WI38 (cell line): ENCODE data around the gene NRXN2.

ENCODE experiments used
- H3K4me3 ChIP-seq: 2 replicates; pipeline ENCODE4 v1.5.1; 2011; ENCODE audit warnings: low read depth, mild to moderate bottlenecking, control low read depth, low read length
- TF ChIP-seq, protein P1 (sequence below): IDR thresholded peaks from 2 replicates; pipeline ENCODE4 v1.5.1; 2012; ENCODE audit warnings: low read depth, mild to moderate bottlenecking, control low read depth, low read length

The NRXN2 gene

DNA sequence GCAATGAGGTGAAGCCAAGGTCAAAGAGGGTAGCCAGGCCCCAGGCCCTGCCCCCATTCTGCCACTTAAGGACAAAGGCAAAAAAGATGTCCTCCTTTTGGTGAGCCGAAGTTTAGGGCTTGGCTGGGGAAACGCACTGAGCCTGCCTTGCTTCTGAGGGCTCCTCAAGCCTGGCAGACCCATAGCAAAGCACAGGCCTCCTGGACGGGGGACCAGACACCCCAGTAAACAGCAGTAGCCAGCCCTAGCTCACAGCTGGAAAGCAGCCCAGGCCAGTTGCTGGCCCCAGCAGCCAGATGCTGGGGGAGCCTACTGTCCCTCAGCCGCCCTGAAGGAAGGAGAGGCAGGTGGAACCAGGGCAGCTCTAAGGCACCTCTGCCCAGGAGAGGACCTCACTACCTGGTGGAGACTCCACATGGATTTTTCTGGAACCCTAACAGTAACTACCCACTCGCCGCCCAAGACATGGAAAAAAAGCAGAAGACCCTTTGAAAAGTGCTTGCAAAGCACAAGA is 40.6 kb upstream of the NRXN2 start:
- no peak overlapping the region for H3K4me3 ChIP-seq
- TF ChIP-seq, protein P1, sequence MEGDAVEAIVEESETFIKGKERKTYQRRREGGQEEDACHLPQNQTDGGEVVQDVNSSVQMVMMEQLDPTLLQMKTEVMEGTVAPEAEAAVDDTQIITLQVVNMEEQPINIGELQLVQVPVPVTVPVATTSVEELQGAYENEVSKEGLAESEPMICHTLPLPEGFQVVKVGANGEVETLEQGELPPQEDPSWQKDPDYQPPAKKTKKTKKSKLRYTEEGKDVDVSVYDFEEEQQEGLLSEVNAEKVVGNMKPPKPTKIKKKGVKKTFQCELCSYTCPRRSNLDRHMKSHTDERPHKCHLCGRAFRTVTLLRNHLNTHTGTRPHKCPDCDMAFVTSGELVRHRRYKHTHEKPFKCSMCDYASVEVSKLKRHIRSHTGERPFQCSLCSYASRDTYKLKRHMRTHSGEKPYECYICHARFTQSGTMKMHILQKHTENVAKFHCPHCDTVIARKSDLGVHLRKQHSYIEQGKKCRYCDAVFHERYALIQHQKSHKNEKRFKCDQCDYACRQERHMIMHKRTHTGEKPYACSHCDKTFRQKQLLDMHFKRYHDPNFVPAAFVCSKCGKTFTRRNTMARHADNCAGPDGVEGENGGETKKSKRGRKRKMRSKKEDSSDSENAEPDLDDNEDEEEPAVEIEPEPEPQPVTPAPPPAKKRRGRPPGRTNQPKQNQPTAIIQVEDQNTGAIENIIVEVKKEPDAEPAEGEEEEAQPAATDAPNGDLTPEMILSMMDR, result no peak

GRCh38 chr11:64762674-64763525 is 39.9 kb upstream of the NRXN2 start:
- TF ChIP-seq, protein P1, result no peak
- no peak overlapping the region for H3K4me3 ChIP-seq

DNA sequence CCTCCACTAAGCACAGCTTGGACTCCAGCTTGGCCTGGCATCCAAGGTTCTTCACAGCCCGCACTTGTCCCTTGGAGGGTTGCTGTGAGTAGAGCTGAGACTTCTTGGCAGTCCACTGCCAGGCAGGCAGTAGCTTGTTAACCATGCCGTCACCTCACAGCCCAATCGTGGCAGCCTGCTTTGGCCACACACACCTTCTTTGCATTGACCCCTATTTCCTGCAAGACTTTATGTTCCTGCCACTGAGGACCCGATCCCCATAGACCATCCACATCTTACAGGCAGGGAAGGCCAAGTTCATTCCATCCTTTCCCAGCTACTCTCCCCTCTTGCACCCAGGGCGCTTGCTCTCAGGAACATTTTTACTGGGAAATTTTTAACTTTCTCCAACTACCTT is 39.3 kb upstream of the NRXN2 start:
- no peak overlapping the region for H3K4me3 ChIP-seq
- TF ChIP-seq, protein P1, result no peak

DNA sequence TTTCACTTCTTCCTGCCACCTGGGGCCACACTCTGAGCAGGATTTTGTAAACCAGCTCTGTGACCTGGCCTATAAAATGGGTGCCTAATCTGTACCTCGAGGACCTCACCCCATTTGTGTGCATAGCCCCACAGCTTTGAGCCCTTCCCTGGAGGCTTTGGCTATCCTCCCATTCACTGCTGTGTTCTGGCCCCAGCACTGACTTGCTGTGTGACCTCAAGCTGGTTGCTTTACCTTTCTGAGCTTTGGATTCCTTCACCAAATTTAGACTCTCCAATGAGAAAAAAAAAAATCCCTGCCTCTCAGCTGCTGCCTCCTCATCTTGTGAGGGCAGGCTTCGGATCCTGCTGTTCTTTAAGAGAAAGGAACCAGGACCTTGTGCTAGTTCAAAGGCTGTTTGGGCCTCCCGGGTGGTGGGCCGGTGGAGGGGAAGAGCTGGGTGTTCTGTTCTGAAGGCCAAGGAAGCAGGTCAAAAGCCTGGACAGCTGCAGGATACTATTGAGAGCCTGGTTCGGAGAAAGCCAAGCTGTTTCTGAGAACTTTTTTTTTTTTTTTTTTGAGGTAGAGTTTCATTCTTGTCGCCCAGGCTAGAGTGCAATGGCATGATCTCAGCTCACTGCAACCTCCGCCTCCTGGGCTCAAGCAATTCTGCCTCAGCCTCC is 37.9 kb upstream of the NRXN2 start:
- H3K4me3 ChIP-seq, result no peak overlapping the region
- TF ChIP-seq, protein P1, result no peak

- no peak within 1 kb of the TSS for H3K4me3 ChIP-seq
- TF ChIP-seq, protein P1, result no peak
These were observed 37.0 kb upstream of the NRXN2 start, which contains the start of gene PYGM for GRCh38 chr11:64759722-64760719. Gene PYGM, minus strand, starts transcription at chr11:64759974. Its CDS starts 76 bp downstream, at chr11:64759898.

DNA sequence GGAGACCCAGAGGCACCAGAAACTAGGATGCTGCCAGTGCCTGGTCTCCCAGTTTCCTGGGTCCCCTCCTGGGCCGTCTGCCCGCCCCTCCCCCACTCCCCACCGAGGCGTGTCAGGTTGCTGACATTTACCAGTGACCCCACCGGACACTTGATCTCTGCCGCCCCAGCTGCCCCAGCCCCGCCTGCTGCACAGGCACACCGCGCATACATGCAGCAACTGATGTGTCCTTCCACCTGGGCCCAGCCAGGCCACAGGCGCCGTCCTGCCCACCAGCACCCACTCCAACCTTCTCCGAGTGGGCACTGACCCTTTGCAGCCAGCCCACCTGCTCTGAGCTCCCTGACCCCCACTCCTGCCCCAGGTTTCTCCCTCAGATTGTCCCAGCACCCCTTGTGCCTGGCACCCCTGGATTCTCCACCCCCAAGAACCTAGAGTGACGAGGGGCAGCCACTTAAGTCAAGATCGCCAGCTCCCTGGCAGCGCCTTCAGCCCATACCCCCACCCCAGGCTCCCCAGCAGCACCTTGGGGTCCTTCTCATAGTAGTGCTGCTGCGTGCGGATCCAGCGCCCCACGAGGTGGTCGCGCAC is 36.2 kb upstream of the NRXN2 start:
- TF ChIP-seq, protein P1, result no peak
- no peak overlapping the region for H3K4me3 ChIP-seq
